DOHH2 (cell line): Measurements from ENCODE around the gene MPHOSPH10.

Experiments
- EZH2phosphoT487 ChIP-seq: fragments of 200-600 bp; sonication (generic); IDR thresholded peaks from 2 replicates; pipeline ENCODE4 v1.6.1; 2017; ENCODE audit warnings: borderline replicate concordance, mild to moderate bottlenecking, antibody characterized with exemption, low read length, moderate library complexity, mixed read lengths
- TF ChIP-seq, protein P1 (sequence below): fragments of 200-600 bp; sonication (generic); IDR thresholded peaks from one replicate; pipeline ENCODE4 v1.5.1; 2014; ENCODE audit warnings: antibody characterized with exemption, mild to moderate bottlenecking, low read depth, low read length; ENCODE audit not compliant: poor library complexity, severe bottlenecking

DNA sequence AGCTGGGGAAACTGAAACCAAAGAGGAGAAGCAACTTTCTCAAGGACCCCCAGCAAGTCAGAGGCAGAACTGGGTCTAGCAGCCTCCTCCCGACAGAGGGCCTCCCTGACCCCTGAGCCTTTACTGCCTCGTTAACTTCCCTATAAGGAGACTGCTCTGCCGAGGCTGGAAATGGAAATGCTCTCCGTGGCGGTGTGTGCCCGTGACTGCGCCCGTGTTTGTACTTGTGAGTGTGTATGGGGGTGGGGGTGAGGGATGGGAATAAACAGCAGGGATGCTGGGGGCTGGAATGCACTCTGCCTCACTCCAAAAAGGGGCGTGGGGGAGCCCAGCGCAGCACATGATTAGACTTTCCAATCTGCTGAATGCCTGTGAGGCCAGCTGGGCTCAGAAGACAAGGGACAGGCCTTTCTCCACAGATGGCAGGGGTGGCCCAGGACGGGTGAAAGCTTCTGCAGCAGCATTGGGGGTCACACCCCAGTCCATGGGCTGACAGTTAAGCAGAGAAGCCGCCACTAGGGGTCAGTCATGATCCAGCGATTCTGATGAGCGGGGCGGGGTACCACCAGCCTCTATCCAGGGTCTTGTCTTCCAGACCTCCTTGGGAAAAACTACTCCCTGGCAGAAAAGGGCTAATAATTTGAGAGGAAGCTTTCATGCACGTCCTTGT is 26.8 kb downstream of the MPHOSPH10 start:
- TF ChIP-seq, protein P1, sequence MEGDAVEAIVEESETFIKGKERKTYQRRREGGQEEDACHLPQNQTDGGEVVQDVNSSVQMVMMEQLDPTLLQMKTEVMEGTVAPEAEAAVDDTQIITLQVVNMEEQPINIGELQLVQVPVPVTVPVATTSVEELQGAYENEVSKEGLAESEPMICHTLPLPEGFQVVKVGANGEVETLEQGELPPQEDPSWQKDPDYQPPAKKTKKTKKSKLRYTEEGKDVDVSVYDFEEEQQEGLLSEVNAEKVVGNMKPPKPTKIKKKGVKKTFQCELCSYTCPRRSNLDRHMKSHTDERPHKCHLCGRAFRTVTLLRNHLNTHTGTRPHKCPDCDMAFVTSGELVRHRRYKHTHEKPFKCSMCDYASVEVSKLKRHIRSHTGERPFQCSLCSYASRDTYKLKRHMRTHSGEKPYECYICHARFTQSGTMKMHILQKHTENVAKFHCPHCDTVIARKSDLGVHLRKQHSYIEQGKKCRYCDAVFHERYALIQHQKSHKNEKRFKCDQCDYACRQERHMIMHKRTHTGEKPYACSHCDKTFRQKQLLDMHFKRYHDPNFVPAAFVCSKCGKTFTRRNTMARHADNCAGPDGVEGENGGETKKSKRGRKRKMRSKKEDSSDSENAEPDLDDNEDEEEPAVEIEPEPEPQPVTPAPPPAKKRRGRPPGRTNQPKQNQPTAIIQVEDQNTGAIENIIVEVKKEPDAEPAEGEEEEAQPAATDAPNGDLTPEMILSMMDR: peak; percentile 77
- no peak for TF ChIP-seq EZH2phosphoT487
